ENCODE data around the gene SCYL3.

- TF ChIP-seq POLR2A (IDR thresholded peaks at IDR 0.05; ENCODE audit: low read depth, low read length) (no peak), POLR2AphosphoS5 (IDR thresholded peaks at IDR 0.05; ENCODE audit: low read depth, low read length) (no peak)
These were observed 33.5 kb downstream of the SCYL3 start for GRCh38 chr1:169860187-169860586.
